Activated CD4-positive, CD25-positive, alpha-beta regulatory T cell treated with anti-CD3 and anti-CD28 coated beads, Interleukin-2, amount 50 U/mL, for 16 hours (primary cell): ENCODE data around the gene RNF223.
"Not testable (repeated sequence)": the region's sequence is repeated elsewhere in the genome, so short reads cannot be mapped to it uniquely, and the experiment has no call there.

Source experiments
- DNase-seq: peaks from one replicate; pipeline ENCODE4 v3.0.0-alpha.2; 2020; ENCODE audit warnings: low read depth, low spot score

RNF223 gene

DNA sequence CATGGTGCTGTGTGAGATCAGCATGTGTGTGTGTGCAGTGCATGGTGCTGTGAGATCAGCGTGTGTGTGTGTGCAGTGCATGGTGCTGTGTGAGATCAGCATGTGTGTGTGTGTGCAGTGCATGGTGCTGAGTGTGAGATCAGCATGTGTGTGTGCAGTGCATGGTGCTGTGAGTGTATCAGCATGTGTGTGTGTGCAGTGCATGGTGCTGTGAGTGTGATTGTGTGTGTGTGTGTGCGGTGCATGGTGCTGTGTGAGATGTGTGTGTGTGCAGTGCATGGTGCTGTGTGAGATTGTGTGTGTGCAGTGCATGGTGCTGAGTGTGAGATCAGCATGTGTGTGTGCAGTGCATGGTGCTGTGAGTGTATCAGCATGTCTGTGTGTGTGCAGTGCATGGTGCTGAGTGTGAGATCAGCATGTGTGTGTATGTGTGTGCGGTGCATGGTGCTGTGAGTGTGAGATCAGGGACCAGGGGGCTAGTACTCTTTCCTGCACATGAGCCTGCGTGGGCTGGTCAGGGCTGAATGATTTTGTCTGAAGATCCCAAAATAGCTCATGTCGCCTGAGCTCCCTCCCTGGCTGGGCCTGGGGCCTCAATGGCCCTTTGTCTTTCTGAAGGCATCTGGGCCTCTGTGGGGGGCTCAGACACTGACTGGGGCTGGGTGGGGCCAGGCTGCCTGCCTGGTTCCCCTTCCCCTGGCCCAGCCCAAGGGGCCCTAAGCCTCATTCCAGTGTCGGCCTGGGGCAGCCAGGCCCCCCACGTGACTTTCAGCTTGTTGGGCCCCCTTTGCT lies 43.0 kb downstream of the RNF223 start:
- not testable (repeated sequence) for DNase-seq

DNA sequence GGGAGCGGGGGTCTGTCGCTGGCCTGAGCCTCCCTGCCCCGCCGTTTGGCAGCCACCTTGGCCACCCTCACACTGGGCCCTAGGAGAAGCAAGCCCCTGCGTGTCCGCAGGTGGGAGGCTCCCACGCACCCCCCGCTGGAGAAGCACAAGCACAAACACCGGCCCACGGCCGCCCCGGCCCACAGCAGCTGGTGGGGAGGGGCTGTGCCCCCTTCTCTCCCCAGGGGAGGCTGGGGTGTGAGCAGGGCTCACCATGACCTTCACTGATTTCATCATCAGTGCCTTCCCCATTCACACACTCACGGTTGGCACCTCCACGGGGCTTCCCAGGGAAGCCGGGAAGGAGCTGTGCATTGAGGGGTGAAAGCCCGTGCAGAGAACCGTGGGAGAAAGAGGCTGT lies 46.3 kb downstream of the RNF223 start:
- no peak for DNase-seq

DNA sequence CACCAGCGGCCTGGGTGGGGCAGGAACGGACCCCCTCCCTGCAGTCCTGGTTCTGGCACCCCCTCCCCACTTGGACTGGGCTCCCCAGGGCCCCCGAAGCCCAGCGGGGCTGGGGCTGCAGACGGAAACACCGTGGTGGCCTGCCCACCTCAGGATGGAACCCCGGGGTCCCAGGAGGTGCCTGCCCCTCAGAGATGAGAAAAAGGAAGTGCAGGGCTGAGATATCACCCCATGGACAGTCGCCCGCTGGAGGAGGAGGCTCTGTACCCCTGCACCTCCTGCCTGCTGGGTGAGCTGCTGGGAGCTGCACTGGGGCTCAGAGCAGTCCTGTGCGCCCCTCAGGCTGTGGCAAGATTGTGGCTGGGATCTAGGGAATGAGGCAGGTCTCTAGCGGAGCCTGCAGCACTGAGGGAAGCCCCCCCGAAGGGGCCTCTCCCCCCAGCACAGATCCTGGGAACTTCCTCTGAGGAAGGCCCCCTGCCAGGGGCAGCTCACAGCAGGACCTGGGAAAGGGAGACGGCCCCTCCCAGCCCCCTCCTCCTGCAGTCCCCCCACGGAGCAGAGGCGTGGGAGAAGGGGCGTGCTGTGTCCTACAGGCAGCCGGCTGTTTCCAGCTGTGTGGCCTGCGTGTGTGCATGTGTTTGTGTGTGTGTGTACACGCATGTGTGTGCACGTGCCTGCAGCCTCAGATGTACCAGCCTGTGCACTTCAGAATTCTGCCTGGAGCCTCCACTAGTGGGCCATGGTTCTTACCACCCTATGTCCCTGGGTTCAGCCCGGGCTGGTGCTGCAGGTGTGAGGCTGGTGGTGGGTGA lies 47.3 kb downstream of the RNF223 start:
- DNase-seq = no peak

DNA sequence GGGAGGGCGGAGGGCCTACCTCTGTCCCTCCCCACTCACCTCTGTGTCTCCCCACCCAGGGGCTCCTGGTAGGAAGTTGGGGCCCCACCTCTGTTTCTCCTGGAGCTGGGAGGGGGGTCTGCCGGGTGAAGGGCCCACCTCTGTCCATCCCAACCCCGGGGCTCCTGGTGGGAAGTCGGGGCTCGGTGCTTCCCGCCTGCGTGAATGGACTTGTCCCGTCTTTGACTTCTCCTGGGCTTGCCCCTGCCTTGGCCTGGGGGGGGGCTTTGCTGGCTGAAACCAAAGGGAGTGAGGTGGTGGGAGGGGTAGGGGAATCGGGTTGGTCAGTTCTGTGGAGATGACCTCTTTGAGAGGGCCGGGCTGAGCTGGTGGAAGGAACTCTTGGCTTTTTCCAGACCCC lies 48.4 kb downstream of the RNF223 start:
- DNase-seq = no peak

DNA sequence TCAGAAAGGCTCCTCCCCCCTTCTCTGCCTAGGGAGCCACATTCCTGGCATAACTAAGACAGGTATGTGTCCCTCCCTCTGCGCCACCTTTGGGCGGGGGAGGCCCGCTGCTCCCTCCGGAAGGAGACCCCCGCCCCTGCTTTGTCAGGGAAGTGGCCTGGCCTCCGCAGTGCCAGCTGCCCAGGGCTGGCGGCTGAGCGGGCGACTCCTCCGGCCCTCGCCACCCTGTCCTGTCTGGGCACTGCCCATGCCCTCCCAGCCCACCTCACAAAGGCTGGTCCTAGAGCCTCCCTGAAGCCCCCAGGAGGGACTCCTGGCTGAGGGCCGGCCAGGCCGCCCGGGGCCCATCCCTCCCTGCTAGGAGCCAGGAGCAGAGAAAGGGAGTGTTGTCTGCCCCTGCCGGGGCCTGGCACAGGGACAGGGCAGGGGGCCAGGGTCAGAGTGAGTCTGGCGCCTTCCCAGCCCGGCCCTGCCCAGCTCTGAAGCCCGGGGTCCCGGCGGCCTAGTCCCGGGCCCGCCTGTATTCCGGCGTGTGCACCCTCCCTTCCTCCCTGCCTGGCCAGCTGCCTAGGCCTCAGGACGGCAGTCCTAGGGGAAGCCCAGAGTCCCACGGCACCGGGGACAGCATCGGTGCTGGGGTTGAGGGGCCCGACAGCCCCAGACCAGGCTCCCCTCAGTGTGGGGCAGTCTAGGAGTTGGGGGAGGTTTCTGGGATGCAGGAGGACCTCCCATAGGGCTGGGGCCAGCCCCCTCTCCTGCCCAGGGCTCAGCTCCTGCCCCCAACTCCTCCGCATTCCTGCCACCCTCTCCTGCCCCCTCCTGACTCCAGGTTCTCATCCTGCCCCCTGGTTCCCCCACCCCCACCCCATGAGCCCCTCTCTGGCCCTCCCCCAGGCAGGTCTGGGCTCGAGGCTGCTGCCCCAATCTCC lies 49.1 kb downstream of the RNF223 start:
- DNase-seq = no peak

DNA sequence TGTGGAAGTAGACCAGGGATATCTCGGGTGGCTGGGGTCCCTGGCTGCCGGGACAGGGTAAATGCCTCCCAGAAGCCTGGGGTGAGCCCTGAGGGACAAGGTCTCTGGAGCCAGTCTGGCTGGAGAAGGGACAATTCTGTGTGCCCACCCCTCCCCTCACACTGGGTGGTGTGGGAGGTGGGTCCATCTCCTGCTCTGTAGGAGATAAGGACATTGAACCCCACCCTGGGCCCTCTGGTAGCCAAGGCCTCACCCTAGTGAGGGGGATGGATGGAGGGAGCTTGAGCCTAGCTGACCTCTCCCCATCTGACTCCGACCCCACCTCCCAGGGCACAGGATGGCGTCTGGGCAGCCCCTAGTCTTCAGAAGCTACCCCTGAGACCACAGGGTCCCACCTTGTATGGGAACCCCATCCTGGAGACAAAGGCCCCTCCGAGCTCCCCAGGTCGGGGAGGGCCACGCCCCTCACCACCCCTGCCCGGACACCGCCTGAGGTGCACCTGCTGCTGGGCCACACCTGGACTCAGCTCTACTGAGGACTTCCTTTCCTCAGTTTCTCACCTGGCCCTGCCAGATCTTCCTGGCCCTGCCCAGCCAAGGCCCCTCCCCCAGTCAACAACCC lies 49.8 kb downstream of the RNF223 start:
- no peak for DNase-seq

DNA sequence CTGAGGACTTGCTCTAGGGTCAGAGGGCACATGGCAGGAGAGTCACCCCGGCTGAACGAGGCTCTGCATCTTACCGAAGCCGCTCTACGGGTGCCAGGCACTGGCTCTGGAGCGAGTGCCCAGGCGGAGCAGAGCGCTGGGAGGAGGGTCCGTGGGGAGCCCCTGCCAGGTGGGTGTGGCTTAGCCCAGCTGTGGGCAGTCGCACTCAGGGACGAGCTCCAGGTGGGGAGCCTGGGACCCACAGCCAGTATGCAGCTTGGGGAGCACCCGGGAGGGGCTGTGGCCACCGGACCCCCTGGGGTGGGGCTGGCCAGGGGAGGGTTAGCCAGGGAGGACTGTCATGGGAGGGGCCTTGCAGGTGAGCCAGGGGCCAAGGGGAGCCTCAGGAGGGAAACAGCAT lies 50.4 kb downstream of the RNF223 start:
- DNase-seq = no peak

DNA sequence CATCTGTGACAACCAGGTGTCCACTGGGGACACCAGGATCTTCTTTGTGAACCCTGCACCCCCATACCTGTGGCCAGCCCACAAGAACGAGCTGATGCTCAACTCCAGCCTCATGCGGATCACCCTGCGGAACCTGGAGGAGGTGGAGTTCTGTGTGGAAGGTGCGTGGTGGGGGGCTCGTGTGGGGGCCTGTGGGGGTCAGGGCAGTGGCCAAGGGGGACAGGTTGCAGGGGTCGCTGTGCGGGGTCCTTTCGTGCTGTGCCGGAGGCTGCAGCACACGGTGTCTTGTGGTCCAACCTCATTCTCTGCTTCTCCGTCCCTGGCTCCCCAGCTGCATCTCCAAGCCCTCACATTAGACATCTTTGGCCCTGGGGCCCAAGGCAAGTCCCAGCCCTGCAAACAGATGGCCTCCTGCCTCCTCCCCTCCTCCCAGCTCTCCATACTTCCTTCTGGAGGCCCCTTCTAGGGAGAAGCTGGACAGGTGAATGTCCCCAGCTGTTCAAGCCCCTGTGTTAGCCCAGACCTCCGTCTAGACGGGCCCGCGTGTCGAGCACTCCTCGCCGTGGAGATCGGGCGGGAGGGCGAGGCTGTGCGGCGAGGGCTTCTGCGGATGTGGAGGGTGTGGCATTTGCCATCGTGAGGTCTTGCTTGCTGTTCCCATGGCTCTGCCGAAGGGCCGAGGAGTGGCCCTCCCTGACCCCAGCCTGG lies 51.6 kb downstream of the RNF223 start:
- no peak for DNase-seq

DNA sequence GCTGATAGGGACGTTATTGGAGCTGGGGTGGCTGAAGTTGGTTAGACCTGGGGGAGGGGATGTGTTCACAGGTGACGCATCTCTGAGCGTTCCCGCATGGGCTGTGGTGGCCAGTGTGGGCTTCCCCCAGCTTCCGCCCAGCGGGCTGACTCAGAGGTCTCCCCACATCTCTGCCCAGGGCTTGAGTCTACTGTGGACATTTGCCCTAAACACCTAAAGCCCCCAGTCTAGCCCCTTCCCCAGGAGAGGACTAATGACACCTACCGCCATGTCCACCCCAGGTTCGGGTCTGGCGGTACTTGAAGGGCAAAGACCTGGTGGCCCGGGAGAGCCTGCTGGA lies 52.2 kb downstream of the RNF223 start:
- no peak for DNase-seq

DNA sequence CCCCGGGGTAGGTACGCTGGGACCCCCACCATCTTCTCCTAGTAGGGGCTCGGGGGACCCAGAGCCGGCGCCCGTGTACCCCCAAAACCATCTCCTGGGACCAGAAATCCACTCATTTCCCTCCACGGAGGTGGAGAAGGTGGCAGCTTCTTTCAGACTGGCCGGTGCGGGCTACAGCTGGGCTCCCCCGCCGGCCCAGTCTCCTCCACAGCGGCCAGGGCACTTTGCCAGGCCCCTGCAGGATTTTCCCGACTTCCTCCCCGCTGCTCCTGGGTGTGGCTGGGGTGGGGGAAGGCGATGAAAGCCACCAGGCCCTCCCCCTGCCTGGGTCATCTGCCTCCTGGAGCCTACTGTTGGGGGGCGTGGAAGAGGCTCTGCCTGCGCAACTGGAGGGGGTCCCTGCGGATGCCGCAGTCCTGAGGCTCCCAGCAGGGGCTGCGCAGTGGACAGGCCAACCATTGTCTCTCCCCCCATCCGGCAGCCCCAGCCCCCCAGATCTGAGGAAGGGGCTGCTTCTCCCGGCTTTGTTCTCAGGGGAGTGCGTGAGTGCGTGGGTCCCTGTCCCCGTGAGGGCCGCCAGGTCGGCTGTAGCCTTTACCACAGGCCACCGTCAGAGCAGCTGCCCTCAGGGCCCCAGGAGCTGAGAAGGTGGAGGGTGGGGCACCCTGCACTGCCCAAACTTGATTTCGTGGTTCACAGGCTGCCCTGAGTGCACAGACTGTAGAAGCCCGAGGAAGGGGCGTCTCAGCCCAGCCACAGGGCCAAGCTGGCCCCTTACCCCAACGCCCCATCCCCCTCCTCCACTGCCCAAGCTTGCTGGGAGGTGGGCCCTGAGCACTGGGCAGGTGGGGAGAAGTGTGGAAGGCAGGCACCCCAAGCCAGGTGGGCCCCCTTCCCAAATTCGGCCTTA lies 52.8 kb downstream of the RNF223 start:
- no peak for DNase-seq
